K562 (cell line): ENCODE data around the gene CLDN5. TPM values are rescaled to one million over a fixed set of nuclear protein-coding genes. Genes with fewer than 3 reads are reported as not detected.
A peak's percentile ranks its signal among the peaks of the same experiment; 100 is the strongest.

ENCODE experiments used
- ATAC-seq: fragments of 200-7000 bp; cut with Tn5 transposase; 3 replicates; pipeline ENCODE4 v1.9.1; 2020; ENCODE audit warnings: moderate library complexity
- BruUV-seq: library from RNA; stranded (reverse); fragments of 400-500 nt; replicated peaks from 2 replicates; lab custom pipeline; 2021; lab: Mats Ljungman, UMichigan
- CTCF ChIA-PET: fragments of 300-600 bp; formaldehyde crosslinking; extraction: SDS; loops from one replicate; lab custom pipeline; 2021; ENCODE audit warnings: low intra/inter-chr PET ratio; lab: Yijun Ruan, JAX
- POLR2A ChIA-PET: fragments of 300-600, 350-650 bp; sonication (Branson Sonifier 250); formaldehyde crosslinking; extraction: SDS; loops from one replicate; lab custom pipeline; 2021; ENCODE audit warnings: antibody characterized with exemption, inconsistent platforms; lab: Yijun Ruan, JAX
- DNase-seq, 4 experiments: peaks; one replicate each; pipeline versions ENCODE4 v3.0.0 to v3.0.0-alpha.2; 2011 to 2018; ENCODE audit warnings: low spot score in 3 of 4, mixed read lengths in 3 of 4; ENCODE audit errors: extremely low read depth in 1 of 4
- FAIRE-seq: peaks from 2 replicates; lab custom pipeline; 2011; peaks lifted over from hg19 to GRCh38; lab: Jason Lieb, UNC
- H2AFZ ChIP-seq: 2 replicates; pipeline ENCODE4 v1.6.0; 2011; ENCODE audit warnings: low read depth, low read length, control low read depth, inconsistent platforms
- H3K27ac ChIP-seq: fragments of 200-600 bp; 3 replicates; pipeline ENCODE4 v1.8.0; 2011; ENCODE audit warnings: low read depth, mild to moderate bottlenecking, control low read depth, inconsistent platforms, low read length, moderate library complexity, mixed read lengths; ENCODE audit errors: extremely low read depth
- H3K27me3 ChIP-seq, 2 experiments: fragments of 300-600 bp in 1 of 2; 2 replicates in 1 of 2; 3 replicates in 1 of 2; pipeline versions ENCODE4 v1.6.0 to v1.8.0; 2011; ENCODE audit warnings: inconsistent platforms in 2 of 2, low read length in 2 of 2, mild to moderate bottlenecking in 1 of 2, mixed read lengths in 1 of 2, moderate library complexity in 1 of 2; ENCODE audit not compliant: control insufficient read depth in 2 of 2, insufficient read depth in 2 of 2
- H3K36me3 ChIP-seq: fragments of 300-600 bp; 3 replicates; pipeline ENCODE4 v1.8.0; 2011; ENCODE audit warnings: mild to moderate bottlenecking, low read length, inconsistent platforms; ENCODE audit not compliant: control insufficient read depth, insufficient read depth
- H3K4me1 ChIP-seq, 2 experiments: fragments of 200-600 bp in 1 of 2; replicated peaks in 1 of 2; 2 replicates in 1 of 2; 3 replicates in 1 of 2; pipeline versions ENCODE4 v1.5.1 to v1.8.0; 2011; ENCODE audit warnings: inconsistent platforms in 2 of 2, low read length in 2 of 2, mild to moderate bottlenecking in 1 of 2, mixed read lengths in 1 of 2, moderate library complexity in 1 of 2; ENCODE audit not compliant: control insufficient read depth in 2 of 2, insufficient read depth in 2 of 2
- H3K4me2 ChIP-seq: 2 replicates; pipeline ENCODE4 v1.6.1; 2011; ENCODE audit warnings: low read length, control low read depth, inconsistent platforms, mixed read lengths; ENCODE audit not compliant: insufficient read depth
- H3K4me3 ChIP-seq: fragments of 200-600 bp; sonication (generic), shearing (Covaris generic); 2 replicates; pipeline ENCODE4 v1.5.1; 2016; ENCODE audit warnings: control low read depth, inconsistent platforms
- H3K79me2 ChIP-seq: fragments of 200-600 bp; 3 replicates; pipeline ENCODE4 v1.8.0; 2011; ENCODE audit warnings: low read length, inconsistent platforms; ENCODE audit not compliant: control insufficient read depth, insufficient read depth
- H3K9ac ChIP-seq, 2 experiments: 2 replicates each; pipeline versions ENCODE4 v1.6.0 to v1.6.1; 2011; ENCODE audit warnings: low read depth in 2 of 2, low read length in 2 of 2, control low read depth in 1 of 2, inconsistent platforms in 1 of 2, mild to moderate bottlenecking in 1 of 2, mixed read lengths in 1 of 2; ENCODE audit not compliant: insufficient read depth in 1 of 2
- H3K9me1 ChIP-seq: one replicate; pipeline ENCODE4 v1.6.0; 2011; ENCODE audit warnings: inconsistent platforms, mild to moderate bottlenecking, low read length, moderate library complexity; ENCODE audit not compliant: control insufficient read depth, insufficient read depth
- H3K9me3 ChIP-seq: replicated peaks from 2 replicates; pipeline ENCODE4 v1.5.1; 2011; ENCODE audit warnings: low read depth, low read length, inconsistent platforms; ENCODE audit not compliant: control insufficient read depth, insufficient read depth
- H4K20me1 ChIP-seq: replicated peaks from 2 replicates; pipeline ENCODE4 v1.6.1; 2011; ENCODE audit warnings: low read length, inconsistent platforms, mixed read lengths; ENCODE audit not compliant: control insufficient read depth, insufficient read depth
- DLX4 ChIP-seq: fragments of 250-450 bp; sonication (Bioruptor Pico); IDR thresholded peaks from 2 replicates; pipeline ENCODE4 v1.6.1; 2021; ENCODE audit warnings: mild to moderate bottlenecking
- GATAD2B ChIP-seq: fragments of 450-650 bp; IDR thresholded peaks from 2 replicates; pipeline ENCODE4 v1.6.1; 2017; ENCODE audit warnings: mild to moderate bottlenecking, borderline replicate concordance
- HDAC1 ChIP-seq, 2 experiments: fragments of 450-650 bp; IDR thresholded peaks; 2 replicates each; pipeline ENCODE4 v1.6.1; 2016 to 2017; ENCODE audit warnings: inconsistent platforms in 1 of 2, mild to moderate bottlenecking in 1 of 2, moderate library complexity in 1 of 2
- PRDM10 ChIP-seq: fragments of 450-650 bp; IDR thresholded peaks from 2 replicates; pipeline ENCODE4 v1.6.1; 2018; ENCODE audit not compliant: partially characterized antibody
- USF2 ChIP-seq: sonication (generic); formaldehyde crosslinking; IDR thresholded peaks from 2 replicates; pipeline ENCODE4 v1.5.0; 2020; ENCODE audit warnings: missing genetic modification reagents
- ZNF354B ChIP-seq: fragments of 250-450 bp; sonication (Bioruptor Pico); IDR thresholded peaks from 2 replicates; pipeline ENCODE4 v1.4.0; 2020
- ZNF699 ChIP-seq: fragments of 250-450 bp; sonication (Bioruptor Pico); IDR thresholded peaks from 2 replicates; pipeline ENCODE4 v1.8.0; 2021; ENCODE audit warnings: mild to moderate bottlenecking, moderate library complexity; ENCODE audit not compliant: insufficient replicate concordance
- ZNF764 ChIP-seq: fragments of 250-450 bp; sonication (Bioruptor Pico); IDR thresholded peaks from 2 replicates; pipeline ENCODE4 v1.4.0; 2020; ENCODE audit warnings: low read depth, mild to moderate bottlenecking, moderate library complexity
- WGBS: fragments of 100-300 bp; shearing (Covaris generic); methylation state at CpG from one replicate; pipeline ENCODE4 v1.1.6; 2016; ENCODE audit warnings: low coverage, mixed read lengths; ENCODE audit not compliant: insufficient coverage; ENCODE audit errors: missing lambda C conversion rate; 5-methylcytosine and 5-hydroxymethylcytosine counted together
- in situ Hi-C: fragments of 300-500 bp; cut with MboI; formaldehyde crosslinking; loops from 4 replicates; pipeline ENCODE4 v1.15.0; 2018; ENCODE audit warnings: inconsistent platforms, mixed read lengths
- intact Hi-C: fragments of 100-400 bp; cut with micrococcal nuclease; formaldehyde crosslinking; loops from 2 replicates; pipeline ENCODE4 v1.14.2; 2022
- polyA plus RNA-seq, 8 experiments: library from polyadenylated mRNA; depleted of rRNA in 4 of 8; stranded (reverse) in 5 of 8; unstranded in 3 of 8; fragments of >200 nt; fragmentation: Nextera tagmentation in 2 of 8; fragmentation: Illumina TruSeq in 1 of 8; extraction: Ambion mirVana in 2 of 8; extraction: Trizol in 1 of 8; gene quantifications; 2 replicates each; pipeline versions ENCODE4 v1.2.1 to v1.2.3, GENCODE V29; 2011 to 2014; ENCODE audit warnings: inconsistent platforms in 1 of 8, missing spikeins in 1 of 8
- total RNA-seq, 7 experiments: library from RNA; depleted of rRNA in 6 of 7; stranded (reverse); fragments of >200 nt in 6 of 7; fragmentation: Illumina TruSeq in 2 of 7; extraction: Trizol in 2 of 7; gene quantifications; 2 replicates each; pipeline versions ENCODE4 v1.2.1 to v1.2.3, GENCODE V29; 2011 to 2021; ENCODE audit warnings: low replicate concordance in 1 of 7
- TF ChIP-seq, protein P1 (sequence below), 3 experiments: IDR thresholded peaks in 2 of 3; conservative IDR thresholded peaks in 1 of 3; 2 replicates each; pipeline ENCODE4 v1.5.1; 2011 to 2012; ENCODE audit warnings: low read length in 3 of 3, mild to moderate bottlenecking in 3 of 3, control low read depth in 2 of 3, improper control_type of control experiment in 1 of 3, inconsistent platforms in 1 of 3, low read depth in 1 of 3, mixed read lengths in 1 of 3, moderate library complexity in 1 of 3; ENCODE audit not compliant: insufficient read depth in 2 of 3
- TF ChIP-seq, protein P2 (sequence below): IDR thresholded peaks from 2 replicates; pipeline ENCODE4 v1.6.1; 2011; ENCODE audit not compliant: insufficient read length; ENCODE audit errors: extremely low read depth
- TF ChIP-seq, protein P3 (sequence below): fragments of 450-650 bp; IDR thresholded peaks from 2 replicates; pipeline ENCODE4 v1.6.1; 2016; ENCODE audit warnings: borderline replicate concordance

Gene CLDN5
- total and polyA plus RNA-seq, 9 of the 15 experiments (the other 6 are each of a cell fraction or from before 2014, with no cell fraction given) = 0.20 TPM; not detected in 8

- DNase-seq (peak in 2 of 4 experiments; percentile 64 to 71), ATAC-seq (no peak), FAIRE-seq (no peak)
- no peak overlapping the region for H3K27ac ChIP-seq
- H3K79me2 ChIP-seq = no peaks in the 10 kb centered on the region
- H2AFZ ChIP-seq = no peak overlapping the region
- WGBS = 2% methylated on average over 3 of the region's 3 CpGs
- peaks cover 21% of the 10 kb centered on the region; the same call in 1 of the 3 replicates for H3K36me3 ChIP-seq
- intact Hi-C loops (no loop called here), in situ Hi-C loops (no loop called here)
- H3K9ac ChIP-seq = peak overlapping the region in 1 of 2 experiments; percentile 3; a peak in 2 of 4 replicates
- H3K4me3 ChIP-seq = no peak overlapping the region
- ChIA-PET POLR2A (interaction anchor here (0.5 to 2.2 kb wide), 3 partner anchors 12 to 121 kb away, joined by 3 to 6 read pairs (median 3); no protein-coding TSS in a partner anchor), CTCF (interaction anchor here (0.7 kb wide), 1 partner anchor 986 kb away, joined by 3 read pairs; no protein-coding TSS in a partner anchor)
- H4K20me1 ChIP-seq = peaks cover 20% of the 10 kb centered on the region
- H3K4me2 ChIP-seq = no peak overlapping the region
- peaks cover 0 to 47% of the 10 kb centered on the region in 2 experiments; a peak in 3 of 5 replicates for H3K4me1 ChIP-seq
- H3K27me3 ChIP-seq = peaks cover 31 to 41% of the 10 kb centered on the region in 2 experiments
- no TSS peak for BruUV-seq
- H3K9me3 ChIP-seq = no peaks in the 10 kb centered on the region
- H3K9me1 ChIP-seq = no peaks in the 10 kb centered on the region
- TF ChIP-seq HDAC1 (IDR thresholded peaks at IDR 0.05) (no peak), USF2 (0 out of 2 replicates have a peak, but pooled peaks have one; percentile 37), ZNF764 (CRISPR knock-in tag) (no peak), DLX4 (CRISPR knock-in tag) (no peak), ZNF699 (CRISPR knock-in tag) (peak; percentile 34), GATAD2B (no peak), PRDM10 (no peak), ZNF354B (CRISPR knock-in tag) (no peak)
- TF ChIP-seq, protein P1, sequence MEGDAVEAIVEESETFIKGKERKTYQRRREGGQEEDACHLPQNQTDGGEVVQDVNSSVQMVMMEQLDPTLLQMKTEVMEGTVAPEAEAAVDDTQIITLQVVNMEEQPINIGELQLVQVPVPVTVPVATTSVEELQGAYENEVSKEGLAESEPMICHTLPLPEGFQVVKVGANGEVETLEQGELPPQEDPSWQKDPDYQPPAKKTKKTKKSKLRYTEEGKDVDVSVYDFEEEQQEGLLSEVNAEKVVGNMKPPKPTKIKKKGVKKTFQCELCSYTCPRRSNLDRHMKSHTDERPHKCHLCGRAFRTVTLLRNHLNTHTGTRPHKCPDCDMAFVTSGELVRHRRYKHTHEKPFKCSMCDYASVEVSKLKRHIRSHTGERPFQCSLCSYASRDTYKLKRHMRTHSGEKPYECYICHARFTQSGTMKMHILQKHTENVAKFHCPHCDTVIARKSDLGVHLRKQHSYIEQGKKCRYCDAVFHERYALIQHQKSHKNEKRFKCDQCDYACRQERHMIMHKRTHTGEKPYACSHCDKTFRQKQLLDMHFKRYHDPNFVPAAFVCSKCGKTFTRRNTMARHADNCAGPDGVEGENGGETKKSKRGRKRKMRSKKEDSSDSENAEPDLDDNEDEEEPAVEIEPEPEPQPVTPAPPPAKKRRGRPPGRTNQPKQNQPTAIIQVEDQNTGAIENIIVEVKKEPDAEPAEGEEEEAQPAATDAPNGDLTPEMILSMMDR (IDR thresholded peaks at IDR 0.05 in 2 of 3, conservative IDR thresholded peaks at IDR 0.05 in 1 of 3; ENCODE audit: insufficient read depth in 2 of 3, low read depth in 1 of 3, low read length in 3 of 3) = no peak
- TF ChIP-seq, protein P2, sequence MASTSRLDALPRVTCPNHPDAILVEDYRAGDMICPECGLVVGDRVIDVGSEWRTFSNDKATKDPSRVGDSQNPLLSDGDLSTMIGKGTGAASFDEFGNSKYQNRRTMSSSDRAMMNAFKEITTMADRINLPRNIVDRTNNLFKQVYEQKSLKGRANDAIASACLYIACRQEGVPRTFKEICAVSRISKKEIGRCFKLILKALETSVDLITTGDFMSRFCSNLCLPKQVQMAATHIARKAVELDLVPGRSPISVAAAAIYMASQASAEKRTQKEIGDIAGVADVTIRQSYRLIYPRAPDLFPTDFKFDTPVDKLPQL = no peak
- TF ChIP-seq, protein P3, sequence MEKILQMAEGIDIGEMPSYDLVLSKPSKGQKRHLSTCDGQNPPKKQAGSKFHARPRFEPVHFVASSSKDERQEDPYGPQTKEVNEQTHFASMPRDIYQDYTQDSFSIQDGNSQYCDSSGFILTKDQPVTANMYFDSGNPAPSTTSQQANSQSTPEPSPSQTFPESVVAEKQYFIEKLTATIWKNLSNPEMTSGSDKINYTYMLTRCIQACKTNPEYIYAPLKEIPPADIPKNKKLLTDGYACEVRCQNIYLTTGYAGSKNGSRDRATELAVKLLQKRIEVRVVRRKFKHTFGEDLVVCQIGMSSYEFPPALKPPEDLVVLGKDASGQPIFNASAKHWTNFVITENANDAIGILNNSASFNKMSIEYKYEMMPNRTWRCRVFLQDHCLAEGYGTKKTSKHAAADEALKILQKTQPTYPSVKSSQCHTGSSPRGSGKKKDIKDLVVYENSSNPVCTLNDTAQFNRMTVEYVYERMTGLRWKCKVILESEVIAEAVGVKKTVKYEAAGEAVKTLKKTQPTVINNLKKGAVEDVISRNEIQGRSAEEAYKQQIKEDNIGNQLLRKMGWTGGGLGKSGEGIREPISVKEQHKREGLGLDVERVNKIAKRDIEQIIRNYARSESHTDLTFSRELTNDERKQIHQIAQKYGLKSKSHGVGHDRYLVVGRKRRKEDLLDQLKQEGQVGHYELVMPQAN = no peak
These were observed 1.5 kb upstream of the CLDN5 start for GRCh38 chr22:19525666-19526065.
